Smooth muscle cell (in vitro differentiated cells): ENCODE measurements around the gene RBMS3. TPM values are rescaled to one million over a fixed set of nuclear protein-coding genes. Genes with fewer than 3 reads are reported as not detected.

Experiments
- DNase-seq: peaks from one replicate; lab custom pipeline; 2025; ENCODE audit not compliant: unreplicated experiment; lab: John Stamatoyannopoulos, UW
- H2AFZ ChIP-seq: fragments of 200-600 bp; sonication (generic); 2 replicates; pipeline ENCODE4 v1.6.0; 2016; ENCODE audit warnings: antibody characterized with exemption, low read depth, mild to moderate bottlenecking
- H3F3A ChIP-seq: fragments of 200-600 bp; sonication (generic); 2 replicates; pipeline ENCODE4 v1.6.0; 2017; ENCODE audit warnings: antibody characterized with exemption, low read depth
- H3K27ac ChIP-seq: fragments of 200-600 bp; sonication (generic); 2 replicates; pipeline ENCODE4 v1.5.1; 2016; ENCODE audit warnings: low read depth, mild to moderate bottlenecking
- H3K27me3 ChIP-seq: fragments of 200-600 bp; sonication (generic); 2 replicates; pipeline ENCODE4 v1.6.1; 2016; ENCODE audit warnings: low read depth, mild to moderate bottlenecking
- H3K36me3 ChIP-seq: fragments of 200-600 bp; sonication (generic); 2 replicates; pipeline ENCODE4 v1.5.1; 2016; ENCODE audit warnings: low read depth
- H3K4me1 ChIP-seq: fragments of 200-600 bp; sonication (generic); 2 replicates; pipeline ENCODE4 v1.5.1; 2016; ENCODE audit warnings: low read depth
- H3K4me2 ChIP-seq: fragments of 200-600 bp; sonication (generic); 2 replicates; pipeline ENCODE4 v1.6.0; 2016; ENCODE audit warnings: mild to moderate bottlenecking
- H3K4me3 ChIP-seq: fragments of 200-600 bp; sonication (generic); 2 replicates; pipeline ENCODE4 v1.5.1; 2016; ENCODE audit warnings: mild to moderate bottlenecking
- H3K79me2 ChIP-seq: fragments of 200-600 bp; sonication (generic); 2 replicates; pipeline ENCODE4 v1.6.0; 2016; ENCODE audit warnings: low read depth, mild to moderate bottlenecking
- H3K9ac ChIP-seq: fragments of 200-600 bp; sonication (generic); 2 replicates; pipeline ENCODE4 v1.6.0; 2016; ENCODE audit warnings: low read depth
- H3K9me3 ChIP-seq: fragments of 200-600 bp; sonication (generic); replicated peaks from 2 replicates; pipeline ENCODE4 v1.5.1; 2016; ENCODE audit warnings: low read depth
- H4K20me1 ChIP-seq: fragments of 200-600 bp; sonication (generic); 2 replicates; pipeline ENCODE4 v1.6.0; 2016; ENCODE audit warnings: low read depth
- CTCF ChIP-seq: fragments of 200-600 bp; sonication (generic); IDR thresholded peaks from 2 replicates; pipeline ENCODE4 v1.5.1; 2017; ENCODE audit warnings: borderline replicate concordance, mild to moderate bottlenecking, antibody characterized with exemption; ENCODE audit not compliant: insufficient read depth, poor library complexity, severe bottlenecking
- WGBS: methylation state at CpG from one replicate; pipeline ENCODE4 v1.1.7; 2016; ENCODE audit warnings: low lambda C conversion rate; 5-methylcytosine and 5-hydroxymethylcytosine counted together
- polyA plus RNA-seq: library from polyadenylated mRNA; unstranded; fragments of >200 nt; fragmentation: Nextera tagmentation; extraction: Ambion mirVana; gene quantifications from 2 replicates; pipeline ENCODE4 v1.2.1, GENCODE V29; 2016
- total RNA-seq: library from RNA; depleted of rRNA; stranded (reverse); fragments of >200 nt; gene quantifications from 2 replicates; pipeline ENCODE4 v1.2.3, GENCODE V29; 2014

Gene RBMS3
- total and polyA plus RNA-seq, 2 experiments from 2014 or later = 42.9 to 50.6 TPM

GRCh38 chr3:29513236-29513635, 232.4 kb downstream of the RBMS3 start:
- Histone ChIP-seq H3K9ac (peak overlapping the region; percentile 9), H3K79me2 (peaks cover 71% of the 10 kb centered on the region), H4K20me1 (no peaks in the 10 kb centered on the region), H3K4me3 (peak overlapping the region; percentile 25), H3K36me3 (no peaks in the 10 kb centered on the region), H3K4me1 (peaks cover 13% of the 10 kb centered on the region), H3K27ac (peak overlapping the region; percentile 32), H3K9me3 (no peaks in the 10 kb centered on the region), H2AFZ (no peak overlapping the region), H3K4me2 (peak overlapping the region; percentile 82), H3F3A (peaks cover 11% of the 10 kb centered on the region), H3K27me3 (no peaks in the 10 kb centered on the region)
- DNase-seq = no peak
- WGBS = 26% methylated on average over 3 of the region's 3 CpGs
- TF ChIP-seq CTCF = no peak

GRCh38 chr3:29514170-29514569, 233.3 kb downstream of the RBMS3 start:
- no peak for TF ChIP-seq CTCF
- Histone ChIP-seq H3K4me1 (peaks cover 13% of the 10 kb centered on the region), H3K36me3 (no peaks in the 10 kb centered on the region), H3K27ac (peak overlapping the region; percentile 32), H3K4me2 (peak overlapping the region; percentile 8), H3K4me3 (no peak overlapping the region), H4K20me1 (no peaks in the 10 kb centered on the region), H3K27me3 (no peaks in the 10 kb centered on the region), H3K79me2 (peaks cover 72% of the 10 kb centered on the region), H3K9me3 (no peaks in the 10 kb centered on the region), H2AFZ (no peak overlapping the region), H3F3A (peaks cover 11% of the 10 kb centered on the region), H3K9ac (no peak overlapping the region)
- 88% methylated on average over 3 of the region's 3 CpGs for WGBS
- no peak for DNase-seq

- DNase-seq = no peak
- Histone ChIP-seq H4K20me1 (no peaks in the 10 kb centered on the region), H2AFZ (no peak overlapping the region), H3K4me2 (peak overlapping the region; percentile 74), H3K36me3 (no peaks in the 10 kb centered on the region), H3K79me2 (peaks cover 69% of the 10 kb centered on the region), H3K9me3 (no peaks in the 10 kb centered on the region), H3K9ac (no peak overlapping the region), H3K27ac (peak overlapping the region; percentile 25), H3K4me1 (peaks cover 13% of the 10 kb centered on the region), H3F3A (peaks cover 11% of the 10 kb centered on the region), H3K27me3 (no peaks in the 10 kb centered on the region), H3K4me3 (no peak overlapping the region)
- no peak for TF ChIP-seq CTCF
- WGBS = 39% methylated on average over 3 of the region's 3 CpGs
These were observed 234.0 kb downstream of the RBMS3 start for GRCh38 chr3:29514912-29515311.

- Histone ChIP-seq H3K9me3 (no peaks in the 10 kb centered on the region), H3K9ac (no peak overlapping the region), H4K20me1 (no peaks in the 10 kb centered on the region), H3K27me3 (no peaks in the 10 kb centered on the region), H3F3A (peaks cover 12% of the 10 kb centered on the region), H3K4me1 (peaks cover 13% of the 10 kb centered on the region), H3K27ac (peak overlapping the region; percentile 25), H3K36me3 (no peaks in the 10 kb centered on the region), H2AFZ (no peak overlapping the region), H3K4me2 (peak overlapping the region; percentile 74), H3K4me3 (no peak overlapping the region), H3K79me2 (peaks cover 68% of the 10 kb centered on the region)
- TF ChIP-seq CTCF = no peak
- 49% methylated on average over 2 of the region's 2 CpGs for WGBS
- no peak for DNase-seq
These were observed 234.6 kb downstream of the RBMS3 start for GRCh38 chr3:29515451-29515850.
